ENCODE data around the gene TTC1. TPM values are rescaled to one million over a fixed set of nuclear protein-coding genes. Genes with fewer than 3 reads are reported as not detected.

The TTC1 gene
- total and polyA plus RNA-seq, 11 donors, result 58.9 to 115 (median 83.6) TPM

DNA sequence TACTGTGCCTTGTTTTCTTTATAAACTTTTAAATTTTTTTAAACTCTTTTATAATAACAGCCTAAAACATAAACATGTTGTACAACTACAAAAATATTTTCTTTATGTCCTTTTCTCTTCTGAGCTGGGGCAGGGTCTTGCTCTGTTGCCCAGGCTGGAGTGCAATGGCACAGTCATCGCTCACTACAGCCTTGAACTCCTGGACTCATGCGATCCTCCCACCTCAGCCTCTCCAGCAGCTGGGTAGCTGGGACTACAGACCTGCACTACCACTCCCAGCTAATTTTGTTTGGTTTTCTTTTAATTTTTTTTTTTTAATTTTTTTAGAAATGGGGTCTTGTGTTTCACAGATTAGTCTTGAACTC is 31.5 kb downstream of the TTC1 start:
- intact Hi-C loops (cut with DNase I), result no loop called here
- 96 to 100% (median 99%) methylated on average over 2 of the region's 2 CpGs for WGBS, 4 donors
- no peak overlapping the region for H3K27ac ChIP-seq
- peaks cover 0 to 13% (median 4%) of the 10 kb centered on the region in 12 donors for H3K4me1 ChIP-seq
- TF ChIP-seq POLR2A (IDR thresholded peaks at IDR 0.05), result no peak
- TF ChIP-seq, protein P1, sequence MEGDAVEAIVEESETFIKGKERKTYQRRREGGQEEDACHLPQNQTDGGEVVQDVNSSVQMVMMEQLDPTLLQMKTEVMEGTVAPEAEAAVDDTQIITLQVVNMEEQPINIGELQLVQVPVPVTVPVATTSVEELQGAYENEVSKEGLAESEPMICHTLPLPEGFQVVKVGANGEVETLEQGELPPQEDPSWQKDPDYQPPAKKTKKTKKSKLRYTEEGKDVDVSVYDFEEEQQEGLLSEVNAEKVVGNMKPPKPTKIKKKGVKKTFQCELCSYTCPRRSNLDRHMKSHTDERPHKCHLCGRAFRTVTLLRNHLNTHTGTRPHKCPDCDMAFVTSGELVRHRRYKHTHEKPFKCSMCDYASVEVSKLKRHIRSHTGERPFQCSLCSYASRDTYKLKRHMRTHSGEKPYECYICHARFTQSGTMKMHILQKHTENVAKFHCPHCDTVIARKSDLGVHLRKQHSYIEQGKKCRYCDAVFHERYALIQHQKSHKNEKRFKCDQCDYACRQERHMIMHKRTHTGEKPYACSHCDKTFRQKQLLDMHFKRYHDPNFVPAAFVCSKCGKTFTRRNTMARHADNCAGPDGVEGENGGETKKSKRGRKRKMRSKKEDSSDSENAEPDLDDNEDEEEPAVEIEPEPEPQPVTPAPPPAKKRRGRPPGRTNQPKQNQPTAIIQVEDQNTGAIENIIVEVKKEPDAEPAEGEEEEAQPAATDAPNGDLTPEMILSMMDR (IDR thresholded peaks at IDR 0.05), result no peak
- peaks cover 0 to 93% (median 71%) of the 10 kb centered on the region in 9 donors for H3K36me3 ChIP-seq
- no peak for ATAC-seq
- no peaks in the 10 kb centered on the region for H3K9me3 ChIP-seq
- no peak for DNase-seq
- H3K4me3 ChIP-seq, result no peak overlapping the region
- H3K27me3 ChIP-seq, result no peaks in the 10 kb centered on the region

DNA sequence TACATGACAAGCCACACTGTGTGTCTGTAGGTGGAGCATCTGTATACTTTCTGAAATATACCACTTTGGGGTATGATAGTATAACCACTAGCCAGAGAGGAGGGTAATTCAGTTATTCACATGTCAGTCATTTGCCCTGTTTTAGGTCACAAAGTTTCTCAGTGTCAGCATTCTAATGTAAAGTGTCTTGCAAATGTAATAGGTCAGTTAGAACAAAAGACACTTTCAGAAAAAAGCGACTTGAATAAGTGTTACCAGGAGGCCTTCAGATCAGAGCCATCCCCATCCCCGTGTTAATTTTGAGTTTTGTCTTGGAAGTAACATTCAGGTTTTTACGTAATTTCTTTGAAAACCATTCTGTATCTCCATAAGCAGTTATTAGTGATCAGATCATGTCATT is 33.7 kb downstream of the TTC1 start:
- H3K4me3 ChIP-seq, result no peak overlapping the region
- intact Hi-C loops (cut with DNase I), result no loop called here
- H3K27me3 ChIP-seq, result no peaks in the 10 kb centered on the region
- WGBS, 4 donors, result 82 to 87% (median 83%) methylated on average over 3 of the region's 3 CpGs
- no peaks in the 10 kb centered on the region for H3K9me3 ChIP-seq
- DNase-seq (no peak), ATAC-seq (no peak)
- H3K27ac ChIP-seq, result no peak overlapping the region
- TF ChIP-seq, protein P1 (IDR thresholded peaks at IDR 0.05), result no peak
- TF ChIP-seq POLR2A (IDR thresholded peaks at IDR 0.05), result no peak
- peaks cover 0 to 12% (median 4%) of the 10 kb centered on the region in 12 donors for H3K4me1 ChIP-seq
- peaks cover 0 to 85% (median 70%) of the 10 kb centered on the region in 9 donors for H3K36me3 ChIP-seq

GRCh38 chr5:160044391-160044804 is 35.5 kb downstream of the TTC1 start:
- no peak for DNase-seq
- Histone ChIP-seq H3K27ac (no peak overlapping the region), H3K9me3 (no peaks in the 10 kb centered on the region), H3K27me3 (no peaks in the 10 kb centered on the region), H3K4me3 (no peak overlapping the region), H3K4me1 (peaks cover 0 to 12% (median 5%) of the 10 kb centered on the region in 12 donors), H3K36me3 (peaks cover 0 to 75% (median 65%) of the 10 kb centered on the region in 9 donors)
- TF ChIP-seq, protein P1 (IDR thresholded peaks at IDR 0.05), result no peak
- TF ChIP-seq POLR2A (IDR thresholded peaks at IDR 0.05), result no peak
- intact Hi-C loops (cut with DNase I), result no loop called here
- ATAC-seq, result no peak
- WGBS, 4 donors, result 93 to 100% (median 97%) methylated on average over 1 of the region's 1 CpG

DNA sequence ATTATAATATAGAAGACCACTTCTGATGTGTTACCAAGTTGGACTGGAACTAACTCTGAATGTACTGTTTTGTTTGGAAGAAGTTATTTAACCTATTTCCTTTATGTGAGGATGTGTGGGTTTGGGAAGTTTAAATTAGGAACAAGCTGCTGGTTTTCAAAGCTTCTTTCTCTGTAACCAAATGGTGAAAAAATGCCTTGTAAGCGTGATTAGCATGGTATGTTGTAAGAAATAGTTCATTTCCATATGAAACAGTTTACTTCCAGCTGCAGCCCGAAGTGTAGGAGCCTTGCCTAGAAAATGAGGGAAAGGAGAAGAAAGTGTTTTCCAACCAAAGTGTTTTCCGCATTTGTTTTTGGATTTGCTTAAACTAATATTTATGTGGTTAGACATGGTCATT is 36.0 kb downstream of the TTC1 start:
- no peaks in the 10 kb centered on the region for H3K27me3 ChIP-seq
- no peak for ATAC-seq

More for the DNA sequence above, 36.0 kb downstream of the TTC1 start:
- TF ChIP-seq POLR2A (IDR thresholded peaks at IDR 0.05), result no peak
- TF ChIP-seq, protein P1 (IDR thresholded peaks at IDR 0.05), result no peak
- H3K27ac ChIP-seq, result no peak overlapping the region
- WGBS, 4 donors, result 83 to 95% (median 89%) methylated on average over 3 of the region's 3 CpGs
- intact Hi-C loops (cut with DNase I), result no loop called here
- no peak overlapping the region for H3K4me3 ChIP-seq
- peaks cover 0 to 75% (median 65%) of the 10 kb centered on the region in 9 donors for H3K36me3 ChIP-seq
- no peak for DNase-seq
- no peaks in the 10 kb centered on the region for H3K9me3 ChIP-seq
- H3K4me1 ChIP-seq, result peaks cover 0 to 12% (median 5%) of the 10 kb centered on the region in 12 donors

All from heart left ventricle (tissue), 16 donors.